Nephron progenitor cell (in vitro differentiated cells): Measurements from ENCODE around the gene GRM2.

Source experiments
- DNase-seq: peaks from one replicate; pipeline ENCODE4 v3.0.0; 2021
- H3K27ac Mint-ChIP-seq: 2 replicates; pipeline ENCODE4 v1.8.0; 2021; ENCODE audit warnings: mild to moderate bottlenecking, moderate library complexity, mixed read lengths
- H3K27me3 Mint-ChIP-seq: 2 replicates; pipeline ENCODE4 v1.8.0; 2021; ENCODE audit warnings: mild to moderate bottlenecking, low read depth, mixed read lengths; ENCODE audit not compliant: poor library complexity
- H3K36me3 Mint-ChIP-seq: 2 replicates; pipeline ENCODE4 v1.8.0; 2021; ENCODE audit warnings: low read depth, mixed read lengths
- H3K4me1 Mint-ChIP-seq: 2 replicates; pipeline ENCODE4 v1.8.0; 2021; ENCODE audit warnings: mixed read lengths
- H3K4me3 Mint-ChIP-seq: 2 replicates; pipeline ENCODE4 v1.8.0; 2021; ENCODE audit warnings: mild to moderate bottlenecking, moderate library complexity, mixed read lengths
- H3K9me3 Mint-ChIP-seq: 2 replicates; pipeline ENCODE4 v1.8.0; 2021; ENCODE audit warnings: mild to moderate bottlenecking, moderate library complexity, mixed read lengths
- CTCF ChIP-seq: fragments of 200-600 bp; sonication (generic); IDR thresholded peaks from 2 replicates; pipeline ENCODE4 v1.5.0; 2021; ENCODE audit warnings: antibody characterized with exemption

Gene GRM2

GRCh38 chr3:51727500-51727899 is 20.6 kb downstream of the GRM2 start:
- TF ChIP-seq CTCF: no peak
- no peaks in the 10 kb centered on the region for H3K9me3 Mint-ChIP-seq
- DNase-seq: no peak
- no peak overlapping the region for H3K27ac Mint-ChIP-seq
- no peaks in the 10 kb centered on the region for H3K36me3 Mint-ChIP-seq
- H3K4me3 Mint-ChIP-seq: no peak overlapping the region
- H3K27me3 Mint-ChIP-seq: no peaks in the 10 kb centered on the region
- H3K4me1 Mint-ChIP-seq: no peaks in the 10 kb centered on the region

DNA sequence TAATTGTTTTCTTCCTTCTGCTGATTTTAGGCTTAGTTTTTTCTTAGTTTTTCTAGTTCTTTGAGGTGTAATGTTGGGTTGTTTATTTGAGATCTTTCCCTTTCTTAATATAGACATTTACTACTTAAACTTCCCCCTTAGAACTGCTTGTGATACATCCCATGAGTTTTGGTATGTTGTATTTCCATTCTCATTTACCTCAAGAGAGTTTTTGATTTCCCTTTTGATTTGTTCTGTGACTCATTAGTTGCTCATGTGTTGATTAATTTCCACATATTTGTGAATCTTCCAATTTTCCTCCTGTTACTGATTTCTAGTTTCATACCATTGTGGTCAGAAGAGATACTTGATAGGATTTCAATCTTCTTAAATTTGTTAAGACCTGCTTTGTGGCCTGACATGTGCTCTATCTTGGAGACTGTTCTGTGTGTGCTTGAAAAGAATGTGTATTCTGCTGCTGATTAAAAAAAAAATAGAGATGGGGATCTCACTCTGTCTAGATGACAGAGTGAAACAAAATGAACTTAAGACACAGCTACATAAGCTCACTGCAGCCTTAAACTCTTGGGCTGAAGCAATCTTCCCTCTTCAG is 22.3 kb downstream of the GRM2 start:
- Mint-ChIP-seq H3K9me3 (no peaks in the 10 kb centered on the region), H3K27me3 (no peaks in the 10 kb centered on the region), H3K36me3 (no peaks in the 10 kb centered on the region), H3K4me1 (peaks cover 3% of the 10 kb centered on the region), H3K27ac (no peak overlapping the region), H3K4me3 (no peak overlapping the region)
- no peak for DNase-seq
- TF ChIP-seq CTCF: no peak

- Mint-ChIP-seq H3K4me1 (peaks cover 13% of the 10 kb centered on the region), H3K36me3 (no peaks in the 10 kb centered on the region), H3K27me3 (peaks cover 10% of the 10 kb centered on the region), H3K4me3 (no peak overlapping the region), H3K27ac (no peak overlapping the region), H3K9me3 (no peaks in the 10 kb centered on the region)
- no peak for DNase-seq
- no peak for TF ChIP-seq CTCF
Measured at GRCh38 chr3:51733859-51734571, 27.1 kb downstream of the GRM2 start.

- Mint-ChIP-seq H3K9me3 (no peaks in the 10 kb centered on the region), H3K27me3 (peaks cover 15% of the 10 kb centered on the region), H3K4me1 (peaks cover 13% of the 10 kb centered on the region), H3K27ac (no peak overlapping the region), H3K36me3 (no peaks in the 10 kb centered on the region), H3K4me3 (no peak overlapping the region)
- DNase-seq: no peak
- no peak for TF ChIP-seq CTCF
Measured at GRCh38 chr3:51734572-51734907, 27.7 kb downstream of the GRM2 start.

DNA sequence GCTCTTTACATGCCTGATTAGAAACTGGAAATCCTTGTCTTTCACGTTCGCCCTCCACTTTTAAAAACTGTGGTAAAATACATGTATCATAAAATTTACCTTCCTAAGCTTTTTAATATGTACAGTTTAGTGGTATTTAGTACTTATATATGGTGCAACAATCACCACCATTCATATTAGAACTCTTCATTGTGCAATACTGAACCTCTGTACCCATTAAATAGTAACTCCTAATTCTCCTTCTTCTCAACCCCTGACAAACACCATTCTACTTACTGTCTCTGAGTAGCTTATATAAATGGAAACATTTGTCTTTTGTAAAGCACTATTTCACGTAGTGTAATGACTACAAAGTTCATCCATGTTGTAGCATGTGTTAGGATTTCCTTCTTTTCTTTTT is 28.2 kb downstream of the GRM2 start:
- Mint-ChIP-seq H3K27me3 (peaks cover 16% of the 10 kb centered on the region), H3K4me1 (peaks cover 13% of the 10 kb centered on the region), H3K36me3 (no peaks in the 10 kb centered on the region), H3K27ac (no peak overlapping the region), H3K9me3 (no peaks in the 10 kb centered on the region), H3K4me3 (no peak overlapping the region)
- TF ChIP-seq CTCF: no peak
- no peak for DNase-seq

DNA sequence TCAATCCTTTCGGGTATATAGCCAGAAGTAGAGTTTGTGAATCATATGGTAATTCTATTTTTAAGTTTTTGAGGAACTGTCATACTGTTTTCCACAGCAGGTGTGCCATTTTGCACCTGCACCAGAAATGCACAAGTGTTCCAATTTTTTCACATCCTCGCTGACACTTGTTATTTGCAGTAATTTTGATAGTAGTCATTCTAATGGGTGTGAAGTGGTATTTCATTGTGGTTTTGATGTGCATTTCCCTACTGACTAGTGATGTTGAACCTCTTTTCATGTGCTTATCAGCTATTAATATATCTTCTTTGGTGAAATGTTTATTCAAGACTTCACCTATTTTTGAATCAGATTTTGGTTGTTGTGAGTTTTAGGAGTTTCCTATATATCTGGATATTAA is 29.1 kb downstream of the GRM2 start:
- H3K36me3 Mint-ChIP-seq: no peaks in the 10 kb centered on the region
- H3K27me3 Mint-ChIP-seq: peaks cover 16% of the 10 kb centered on the region
- no peaks in the 10 kb centered on the region for H3K9me3 Mint-ChIP-seq
- peaks cover 13% of the 10 kb centered on the region for H3K4me1 Mint-ChIP-seq
- TF ChIP-seq CTCF: no peak
- DNase-seq: no peak
- H3K4me3 Mint-ChIP-seq: no peak overlapping the region
- no peak overlapping the region for H3K27ac Mint-ChIP-seq
